HepG2 (cell line): ENCODE data around the gene SOX4. TPM values are rescaled to one million over a fixed set of nuclear protein-coding genes. Genes with fewer than 3 reads are reported as not detected.

Experiments
- ATAC-seq: fragments of 200-7000 bp; cut with Tn5 transposase; 3 replicates; pipeline ENCODE4 v1.9.1; 2020; ENCODE audit warnings: mild to moderate bottlenecking, moderate library complexity
- BruUV-seq: library from RNA; stranded (reverse); fragments of 400-500 nt; replicated peaks from 2 replicates; lab custom pipeline; 2021; lab: Mats Ljungman, UMichigan
- CTCF ChIA-PET: fragments of 300-600 bp; formaldehyde crosslinking; extraction: SDS; loops from one replicate; lab custom pipeline; 2021; ENCODE audit warnings: low total read pairs, inconsistent platforms, low intra/inter-chr PET ratio; lab: Yijun Ruan, JAX
- POLR2A ChIA-PET: fragments of 350-600 bp; sonication (Branson Sonifier 250); formaldehyde crosslinking; loops from one replicate; lab custom pipeline; 2020; ENCODE audit warnings: antibody characterized with exemption, inconsistent platforms; lab: Yijun Ruan, JAX
- DNase-seq: peaks from one replicate; pipeline ENCODE4 v3.0.0-alpha.2; 2015; ENCODE audit warnings: low spot score
- FAIRE-seq: peaks from 3 replicates; lab custom pipeline; 2011; peaks lifted over from hg19 to GRCh38; lab: Jason Lieb, UNC
- H2AFZ ChIP-seq: one replicate; pipeline ENCODE4 v1.6.1; 2011; ENCODE audit warnings: low read length, inconsistent platforms
- H3K27ac ChIP-seq: fragments of 300-600 bp; 3 replicates; pipeline ENCODE4 v1.8.0; 2011; ENCODE audit warnings: mixed run types, mild to moderate bottlenecking, mixed read lengths, low read length, inconsistent platforms; ENCODE audit not compliant: insufficient read depth; ENCODE audit errors: extremely low read length
- H3K27me3 ChIP-seq, 2 experiments: fragments of 200-600 bp in 1 of 2; 2 replicates in 1 of 2; 3 replicates in 1 of 2; pipeline versions ENCODE4 v1.6.0 to v1.8.0; 2011; ENCODE audit warnings: low read length in 2 of 2, mild to moderate bottlenecking in 2 of 2, moderate library complexity in 2 of 2, inconsistent platforms in 1 of 2; ENCODE audit not compliant: insufficient read depth in 2 of 2, control insufficient read depth in 1 of 2
- H3K36me3 ChIP-seq, 2 experiments: fragments of 200-600 bp in 1 of 2; replicated peaks in 1 of 2; 2 replicates in 1 of 2; 3 replicates in 1 of 2; pipeline versions ENCODE4 v1.5.1 to v1.8.0; 2011; ENCODE audit warnings: low read length in 2 of 2, inconsistent platforms in 1 of 2; ENCODE audit not compliant: insufficient read depth in 2 of 2, control insufficient read depth in 1 of 2
- H3K4me1 ChIP-seq: 2 replicates; pipeline ENCODE4 v1.5.1; 2012; ENCODE audit warnings: low read length, inconsistent platforms; ENCODE audit not compliant: insufficient read depth
- H3K4me2 ChIP-seq: 2 replicates; pipeline ENCODE4 v1.6.0; 2011; ENCODE audit warnings: low read depth, low read length, inconsistent platforms
- H3K4me3 ChIP-seq, 3 experiments: fragments of 200-600 bp in 1 of 3; sonication (generic), shearing (Covaris generic) in 1 of 3; replicated peaks in 1 of 3; 2 replicates each; pipeline ENCODE4 v1.5.1; 2011 to 2016; ENCODE audit warnings: low read length in 3 of 3, inconsistent platforms in 2 of 3, low read depth in 2 of 3, mild to moderate bottlenecking in 2 of 3, control low read depth in 1 of 3, mixed read lengths in 1 of 3; ENCODE audit not compliant: insufficient read depth in 1 of 3
- H3K79me2 ChIP-seq: one replicate; pipeline ENCODE4 v1.6.1; 2011; ENCODE audit warnings: low read length, inconsistent platforms; ENCODE audit not compliant: insufficient read depth
- H3K9ac ChIP-seq: 2 replicates; pipeline ENCODE4 v1.6.0; 2011; ENCODE audit warnings: mild to moderate bottlenecking, low read depth, low read length, inconsistent platforms; ENCODE audit not compliant: insufficient read depth
- H3K9me3 ChIP-seq: 2 replicates; pipeline ENCODE4 v1.5.1; 2012; ENCODE audit warnings: mild to moderate bottlenecking, low read length
- H4K20me1 ChIP-seq: 2 replicates; pipeline ENCODE4 v1.6.0; 2011; ENCODE audit warnings: inconsistent platforms, mild to moderate bottlenecking, low read length, moderate library complexity; ENCODE audit not compliant: insufficient read depth
- ARNTL ChIP-seq: sonication (generic); formaldehyde crosslinking; IDR thresholded peaks from 2 replicates; pipeline ENCODE4 v1.4.0; 2020; ENCODE audit warnings: mild to moderate bottlenecking, missing genetic modification reagents
- BCL6 ChIP-seq: IDR thresholded peaks from 2 replicates; pipeline ENCODE4 v1.6.1; 2016; ENCODE audit warnings: missing genetic modification reagents, missing compliant biosample characterization
- KDM1A ChIP-seq: IDR thresholded peaks from 2 replicates; pipeline ENCODE4 v1.6.1; 2016; ENCODE audit warnings: missing compliant biosample characterization
- MAFK ChIP-seq, 2 experiments: IDR thresholded peaks in 1 of 2; conservative IDR thresholded peaks in 1 of 2; 2 replicates each; pipeline ENCODE4 v1.6.1; 2011; ENCODE audit warnings: improper control_type of control experiment in 2 of 2, low read length in 2 of 2
- NCOA2 ChIP-seq: sonication (generic); formaldehyde crosslinking; IDR thresholded peaks from 2 replicates; pipeline ENCODE4 v1.8.0; 2022; ENCODE audit warnings: inconsistent platforms
- USF2 ChIP-seq, 2 experiments: sonication (generic) in 1 of 2; formaldehyde crosslinking in 1 of 2; IDR thresholded peaks; 2 replicates each; pipeline versions ENCODE4 v1.5.1 to v1.6.1; 2011 to 2020; ENCODE audit warnings: borderline replicate concordance in 1 of 2, low read depth in 1 of 2, low read length in 1 of 2, mild to moderate bottlenecking in 1 of 2, missing genetic modification reagents in 1 of 2, moderate library complexity in 1 of 2
- ZNF605 ChIP-seq: sonication (generic); formaldehyde crosslinking; IDR thresholded peaks from 2 replicates; pipeline ENCODE4 v1.8.0; 2022; ENCODE audit warnings: mild to moderate bottlenecking, missing genetic modification reagents
- WGBS: methylation state at CpG from one replicate; pipeline ENCODE4 v1.1.6; 2017; ENCODE audit warnings: low lambda C conversion rate; 5-methylcytosine and 5-hydroxymethylcytosine counted together
- in situ Hi-C: cut with HindIII; loops from 2 replicates; pipeline ENCODE4 v1.10.0; 2017; ENCODE audit warnings: low pct_unique_long_range_greater_than_20kb; ENCODE audit not compliant: extremely low pct_ligation_motif_present
- intact Hi-C: fragments of 100-400 bp; cut with micrococcal nuclease; formaldehyde crosslinking; loops from one replicate; pipeline ENCODE4 v1.10.0; 2022; ENCODE audit not compliant: unreplicated experiment
- polyA plus RNA-seq, 8 experiments: library from polyadenylated mRNA; depleted of rRNA in 3 of 8; stranded (reverse) in 7 of 8; unstranded in 1 of 8; fragments of >200 nt; fragmentation: Illumina TruSeq in 4 of 8; extraction: Trizol in 4 of 8; gene quantifications; 2 replicates each; pipeline versions ENCODE4 v1.2.1 to v1.2.3, GENCODE V29; 2011 to 2016; ENCODE audit warnings: low read depth in 4 of 8, missing spikeins in 1 of 8, mixed read lengths in 1 of 8; ENCODE audit not compliant: insufficient read depth in 1 of 8
- total RNA-seq, 5 experiments: library from RNA; depleted of rRNA; stranded (reverse); fragments of >200 nt; fragmentation: Illumina TruSeq; extraction: Trizol; gene quantifications; 2 replicates each; pipeline ENCODE4 v1.2.3, GENCODE V29; 2016; ENCODE audit warnings: low read depth in 1 of 5

SOX4 gene
- total and polyA plus RNA-seq, 2 of the 13 experiments (the other 11 are each of a cell fraction or from before 2014, with no cell fraction given): 2.6 to 3.4 TPM

- Histone ChIP-seq H3K9ac (no peak overlapping the region), H3K4me2 (no peak overlapping the region), H4K20me1 (peaks cover 3% of the 10 kb centered on the region; the same call in 1 of the 2 replicates), H3K36me3 (no peaks in the 10 kb centered on the region), H3K27ac (no peak overlapping the region), H3K4me3 (no peak overlapping the region), H2AFZ (no peak overlapping the region), H3K9me3 (no peaks in the 10 kb centered on the region), H3K27me3 (peaks cover 0 to 25% of the 10 kb centered on the region in 2 experiments; a peak in 3 of 5 replicates), H3K4me1 (peaks cover 25% of the 10 kb centered on the region), H3K79me2 (no peaks in the 10 kb centered on the region)
- POLR2A ChIA-PET: interaction anchor here (0.7 kb wide), 1 partner anchor 788 kb away, joined by 3 read pairs; no protein-coding TSS in a partner anchor
- no peak for ATAC-seq
- CTCF ChIA-PET: no interaction called here
- intact Hi-C loops: no loop called here
- BruUV-seq: no TSS peak
- no peak for FAIRE-seq
- in situ Hi-C loops: no loop called here
- WGBS: 70% methylated on average over 3 of the region's 3 CpGs
- TF ChIP-seq ZNF605 (CRISPR knock-in tag): no peak
- TF ChIP-seq ARNTL (CRISPR knock-in tag): no peak
- no peak for TF ChIP-seq NCOA2 (CRISPR knock-in tag)
- no peak for TF ChIP-seq KDM1A (CRISPR knock-in tag)
- peak; percentile 67 for TF ChIP-seq BCL6 (CRISPR knock-in tag)
- no peak for TF ChIP-seq USF2 (IDR thresholded peaks at IDR 0.05; ENCODE audit: low read depth, low read length)
- no peak for TF ChIP-seq USF2 (CRISPR knock-in tag; IDR thresholded peaks at IDR 0.05; ENCODE audit: borderline replicate concordance)
- 0 out of 4 replicates have a peak, but pooled peaks have one; percentile 13 to 24 for TF ChIP-seq MAFK (conservative IDR thresholded peaks at IDR 0.05 in 1 of 2, IDR thresholded peaks at IDR 0.05 in 1 of 2; ENCODE audit: low read length in 2 of 2)
- DNase-seq: no peak
These were observed 5.1 kb downstream of the SOX4 start for GRCh38 chr6:21598674-21599023.
